ENCODE measurements around the gene GALNT7.

GALNT7 gene

DNA sequence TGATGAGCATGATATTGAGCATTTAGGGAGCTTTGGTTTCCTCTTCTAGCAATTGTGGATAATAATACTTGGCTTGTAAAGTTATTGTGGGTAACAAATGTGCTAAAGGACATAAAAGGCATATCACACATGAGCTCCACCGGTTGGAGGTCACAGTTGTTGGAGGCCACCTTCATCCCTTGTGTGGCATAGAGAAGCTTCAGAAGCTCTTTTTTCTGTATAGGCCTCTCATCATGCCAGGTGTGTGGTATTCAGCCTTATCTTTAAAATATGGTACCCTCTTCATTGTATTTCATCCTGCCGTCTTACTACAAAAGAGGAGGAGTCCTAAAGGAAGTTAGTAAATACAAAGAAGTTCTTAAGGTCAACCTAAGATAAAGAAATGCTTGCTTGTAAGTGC lies 99.1 kb downstream of the GALNT7 start:
- no peak for DNase-seq (ENCODE audit: low read depth)

DNA sequence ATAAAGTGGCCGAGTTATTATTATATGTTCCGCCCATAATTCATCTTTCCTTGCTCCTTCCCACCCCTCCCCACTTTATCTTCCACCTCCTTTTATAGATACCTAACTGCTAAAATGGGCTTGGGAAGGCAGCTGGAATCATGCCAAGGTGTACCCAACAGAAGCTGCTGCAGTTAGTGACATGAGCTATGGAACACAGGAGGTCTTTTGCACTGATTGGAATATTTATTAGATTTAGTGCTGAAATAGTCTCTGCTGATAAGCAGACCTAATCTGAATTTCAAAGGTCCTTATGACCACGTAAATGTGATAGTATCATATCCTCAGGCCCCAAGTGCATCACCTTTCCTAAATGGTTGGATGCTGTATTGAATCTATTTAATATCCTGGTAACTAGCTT lies 100.7 kb downstream of the GALNT7 start:
- DNase-seq (ENCODE audit: low read depth): no peak

DNA sequence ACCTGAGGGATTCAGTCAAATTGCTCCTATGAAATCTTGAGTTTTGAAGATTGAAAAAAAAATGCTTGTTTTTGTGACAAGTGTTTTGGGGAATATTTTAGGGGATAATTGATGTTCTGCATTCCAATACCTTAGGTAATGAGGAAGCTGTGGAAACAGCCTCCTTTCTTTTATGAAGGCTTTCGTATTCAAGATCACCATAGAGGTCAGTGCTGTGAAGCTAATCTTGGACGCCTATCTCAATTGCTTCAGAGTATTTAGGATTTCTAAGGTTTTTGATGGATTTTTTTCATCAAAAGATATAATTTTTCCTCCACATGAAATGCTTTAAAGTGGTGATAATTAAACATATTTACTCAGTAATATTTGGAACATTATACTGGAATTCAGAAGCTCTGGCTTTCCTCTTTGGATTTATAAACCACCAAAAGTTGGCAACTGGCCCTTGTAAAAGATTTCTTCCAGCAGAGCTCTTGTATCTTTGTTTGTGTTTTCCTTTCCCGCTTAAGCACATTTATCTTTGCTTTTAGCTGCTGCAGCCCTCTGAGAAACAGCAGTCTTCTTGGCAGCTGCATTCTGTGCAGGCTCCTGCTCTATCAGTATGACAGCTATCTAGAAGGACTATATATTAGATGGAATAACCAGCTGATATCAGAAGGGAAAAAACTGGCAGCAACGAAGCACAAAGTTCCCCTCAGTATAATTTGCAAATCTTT lies 101.9 kb downstream of the GALNT7 start:
- DNase-seq (ENCODE audit: low read depth): no peak

DNA sequence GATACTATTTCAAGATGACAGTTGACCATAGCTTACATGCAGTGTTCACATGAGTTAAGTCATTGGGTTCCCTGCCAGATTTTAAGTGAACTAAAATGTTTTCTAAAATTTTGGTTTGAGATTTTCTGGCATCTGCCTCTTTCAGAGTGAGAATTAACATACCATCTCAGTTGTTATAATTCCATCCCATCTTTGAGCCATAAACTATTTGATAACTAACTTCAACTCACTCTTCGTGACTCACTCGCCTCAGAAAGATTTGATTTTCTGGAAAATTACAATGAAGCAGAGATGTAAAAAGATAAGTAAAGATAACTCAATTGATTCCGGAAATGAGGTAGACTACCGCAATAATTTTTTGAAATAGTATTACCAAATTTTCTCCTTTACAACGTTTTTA lies 103.7 kb downstream of the GALNT7 start:
- no peak for DNase-seq (ENCODE audit: low read depth)

DNA sequence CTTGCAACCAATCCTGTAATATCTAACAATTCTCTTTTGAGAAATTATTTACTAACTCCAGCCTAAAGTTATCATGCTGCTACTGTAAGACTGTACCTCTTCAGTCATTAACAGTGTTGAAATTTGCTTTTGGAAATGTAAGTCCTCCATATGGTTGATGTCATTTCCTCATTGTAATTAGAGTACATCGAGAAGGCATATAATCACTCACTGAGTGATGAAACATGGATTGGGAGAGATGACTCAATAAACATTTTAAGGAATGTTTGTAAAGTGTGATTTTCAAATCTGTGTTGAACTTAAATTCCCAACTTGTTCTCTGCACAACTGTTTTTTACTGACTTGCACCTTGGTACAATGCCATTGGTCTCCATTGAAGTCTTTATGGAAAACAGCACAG lies 104.4 kb downstream of the GALNT7 start:
- DNase-seq (ENCODE audit: low read depth): no peak

DNA sequence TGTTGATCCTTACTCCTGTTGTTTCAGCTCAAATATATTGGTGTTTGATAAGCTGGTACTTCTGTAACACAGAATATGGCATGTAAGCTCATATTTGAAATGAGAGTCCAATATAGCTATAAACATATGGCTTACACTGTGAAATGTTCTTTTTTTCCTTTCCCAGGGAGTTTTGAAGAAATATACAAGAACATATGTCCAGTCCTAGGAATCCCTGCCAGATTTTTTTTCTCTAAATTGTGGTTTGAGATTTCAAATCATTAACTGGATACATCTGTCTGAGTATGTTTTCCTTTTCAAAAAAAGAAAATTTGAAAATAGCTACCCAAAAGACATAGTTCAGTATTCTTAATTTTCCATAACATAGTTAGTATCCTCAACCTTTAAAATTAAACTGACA lies 105.3 kb downstream of the GALNT7 start:
- no peak for DNase-seq (ENCODE audit: low read depth)

DNA sequence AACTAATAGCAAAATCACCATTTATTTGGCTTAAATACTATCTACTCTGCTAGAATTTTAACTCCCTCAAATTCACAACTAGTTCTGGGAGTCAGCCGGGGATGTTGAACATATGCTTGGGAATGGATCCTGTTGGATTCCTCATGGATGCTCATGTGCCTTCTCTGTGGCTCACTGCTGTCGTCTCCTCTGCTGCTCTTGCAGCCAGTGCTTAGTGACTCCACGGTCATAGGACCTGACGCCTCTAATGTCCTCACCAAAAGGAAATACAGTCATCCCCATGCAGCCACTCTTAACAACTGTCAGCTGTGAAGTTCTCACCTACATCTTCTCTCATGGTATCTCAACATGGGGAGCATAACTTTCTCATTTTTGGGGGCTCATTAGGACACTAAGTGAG lies 106.1 kb downstream of the GALNT7 start:
- DNase-seq (ENCODE audit: low read depth): no peak

DNA sequence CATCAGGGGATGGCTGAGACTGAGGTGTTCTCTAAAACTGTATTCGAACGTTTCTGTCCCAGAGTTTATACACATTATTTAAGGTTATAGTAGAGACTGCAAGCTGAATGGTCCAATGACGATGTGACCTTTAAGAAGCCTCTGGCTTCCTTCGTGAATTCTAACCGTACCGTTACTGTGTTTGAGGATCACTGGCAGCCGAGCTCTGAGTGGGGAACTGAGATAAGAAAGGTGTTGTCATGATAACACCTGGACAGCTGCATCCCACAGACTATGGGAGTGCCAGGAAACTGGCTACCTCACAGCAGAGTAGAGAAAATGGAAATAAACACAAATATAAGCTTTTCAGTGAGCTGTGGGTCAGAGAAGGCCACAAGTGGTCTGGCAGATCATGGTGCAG lies 106.5 kb downstream of the GALNT7 start:
- DNase-seq (ENCODE audit: low read depth): no peak

DNA sequence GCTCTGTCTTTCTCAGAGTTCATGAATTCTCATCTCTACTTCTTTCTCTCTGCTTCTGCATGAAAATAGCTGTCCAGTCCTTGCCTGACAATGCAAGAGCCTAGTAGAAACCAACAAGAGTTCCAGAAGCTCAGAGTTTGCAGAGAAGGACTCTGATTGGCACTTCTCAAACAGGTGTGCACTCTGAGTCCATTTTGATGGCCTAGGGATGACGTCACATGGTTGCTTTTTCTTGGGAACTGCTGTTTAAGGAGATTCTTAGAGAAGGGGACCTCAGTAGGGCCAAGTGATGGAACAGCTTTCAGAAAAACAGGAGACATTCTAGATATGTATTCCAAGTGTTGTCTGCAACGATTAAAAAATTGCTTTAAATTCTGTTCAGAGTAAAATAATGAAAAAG lies 108.7 kb downstream of the GALNT7 start:
- DNase-seq (ENCODE audit: low read depth): no peak

DNA sequence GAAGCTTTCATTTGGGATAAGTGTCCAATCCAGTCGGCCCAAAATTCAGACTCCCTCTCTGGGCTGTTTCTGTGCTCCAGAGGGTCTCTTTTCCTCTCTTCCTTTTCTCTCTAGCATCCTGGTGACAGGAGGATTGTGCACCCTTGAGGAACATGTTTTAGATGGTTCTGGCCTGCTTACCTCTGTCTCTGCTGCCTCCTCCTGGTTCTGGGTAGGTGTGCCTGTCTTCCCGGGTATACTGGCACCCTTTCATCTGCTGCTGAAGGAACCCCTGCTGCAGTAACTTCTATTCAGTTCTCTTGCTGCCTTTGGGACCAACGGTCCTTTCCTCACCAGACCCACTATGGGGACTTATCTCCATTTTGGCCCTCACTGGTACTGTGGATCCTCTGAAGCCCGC lies 112.4 kb downstream of the GALNT7 start:
- DNase-seq (ENCODE audit: low read depth): no peak

DNA sequence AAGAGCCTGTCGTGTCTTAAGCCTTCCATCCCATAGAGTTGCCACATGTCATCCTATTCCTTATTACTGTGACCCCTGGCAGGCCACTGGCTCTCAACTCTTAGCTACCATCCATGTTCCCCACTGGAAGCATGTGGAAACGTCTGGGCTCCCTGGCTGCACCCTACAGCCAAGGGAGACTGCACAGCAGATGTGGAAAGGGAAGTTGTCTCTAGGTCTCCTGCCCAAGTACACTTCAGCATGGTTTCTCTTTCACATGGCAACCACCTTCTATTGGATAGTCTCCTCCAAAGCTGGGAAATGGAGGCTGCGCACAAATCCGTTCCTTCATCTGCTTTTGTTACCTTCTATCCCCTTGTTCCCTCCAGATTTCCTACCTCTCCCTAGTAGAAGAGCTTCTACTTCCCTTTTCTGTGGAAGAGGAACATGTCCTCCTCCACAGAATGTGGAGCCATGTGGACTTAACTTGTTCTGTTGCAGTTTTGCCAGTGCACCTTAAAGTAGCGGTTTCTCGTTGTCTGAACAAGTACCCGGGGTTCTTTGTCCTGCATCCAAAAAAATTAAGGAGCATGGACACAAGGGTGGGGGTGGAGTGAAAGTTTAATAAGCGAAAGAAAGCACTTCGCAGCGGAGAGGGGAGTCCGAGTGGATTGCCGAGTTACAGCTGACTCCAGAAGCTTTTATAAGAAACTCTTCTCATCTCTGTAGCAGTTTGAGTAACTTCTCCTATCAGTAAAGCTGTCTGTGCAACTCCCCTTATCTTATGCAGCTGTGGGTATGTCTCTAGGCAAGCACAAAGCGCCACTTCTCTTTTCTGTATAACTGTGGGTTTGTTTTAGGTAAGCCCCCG lies 113.0 kb downstream of the GALNT7 start:
- DNase-seq (ENCODE audit: low read depth): no peak

DNA sequence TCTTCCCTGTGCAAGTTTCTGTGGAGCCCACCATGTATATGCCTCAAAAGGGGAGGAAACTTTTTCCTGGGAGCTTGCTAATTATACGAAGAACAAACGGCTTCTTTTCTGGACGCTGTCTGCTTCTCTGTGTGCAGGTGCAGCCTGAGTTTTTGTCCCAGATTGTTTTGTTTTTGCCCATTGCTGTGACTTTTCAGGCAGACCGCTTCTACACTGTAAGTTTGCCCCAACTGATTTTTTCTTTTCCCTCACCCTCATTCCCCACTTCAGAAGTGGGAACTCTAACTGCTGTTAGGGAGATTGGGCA lies 113.6 kb downstream of the GALNT7 start:
- DNase-seq (ENCODE audit: low read depth): no peak

DNA sequence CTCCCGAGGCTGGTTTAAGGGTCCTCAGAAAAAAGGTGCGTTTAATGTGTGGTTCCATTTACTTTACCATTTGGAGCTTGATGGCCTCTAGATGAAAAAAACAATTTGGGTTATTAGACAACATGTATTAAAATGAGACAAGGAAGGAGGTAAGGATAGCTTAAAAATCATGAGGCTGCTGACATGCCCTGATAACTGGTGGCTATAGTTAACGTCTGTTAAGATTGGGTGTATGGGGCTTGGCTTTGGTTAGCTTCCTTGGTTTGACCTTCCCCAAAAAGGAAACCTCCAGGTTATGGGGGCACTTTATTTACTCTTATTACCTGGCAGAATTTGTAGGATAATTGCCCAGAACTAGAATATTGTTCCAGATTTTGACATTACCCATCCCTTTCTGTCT lies 114.0 kb downstream of the GALNT7 start:
- DNase-seq (ENCODE audit: low read depth): no peak

DNA sequence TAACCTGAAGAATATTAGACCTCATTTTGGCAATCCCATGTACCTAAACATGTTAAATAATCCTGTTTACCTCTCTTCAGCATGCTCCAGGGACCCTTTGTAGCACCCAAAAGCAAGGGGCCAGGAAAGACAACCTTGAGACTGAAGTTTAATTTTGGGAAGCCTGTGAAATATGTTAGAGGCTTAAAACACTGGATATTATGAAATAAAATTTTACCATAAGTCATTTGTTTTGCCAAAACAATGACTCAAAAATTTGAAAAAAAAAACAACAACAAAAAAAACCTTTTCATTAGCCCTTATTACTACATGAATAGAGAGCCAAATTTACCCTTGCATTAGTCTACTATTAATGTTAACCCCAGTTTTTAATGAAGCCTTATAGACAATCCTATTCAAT lies 115.9 kb downstream of the GALNT7 start:
- no peak for DNase-seq (ENCODE audit: low read depth)

DNA sequence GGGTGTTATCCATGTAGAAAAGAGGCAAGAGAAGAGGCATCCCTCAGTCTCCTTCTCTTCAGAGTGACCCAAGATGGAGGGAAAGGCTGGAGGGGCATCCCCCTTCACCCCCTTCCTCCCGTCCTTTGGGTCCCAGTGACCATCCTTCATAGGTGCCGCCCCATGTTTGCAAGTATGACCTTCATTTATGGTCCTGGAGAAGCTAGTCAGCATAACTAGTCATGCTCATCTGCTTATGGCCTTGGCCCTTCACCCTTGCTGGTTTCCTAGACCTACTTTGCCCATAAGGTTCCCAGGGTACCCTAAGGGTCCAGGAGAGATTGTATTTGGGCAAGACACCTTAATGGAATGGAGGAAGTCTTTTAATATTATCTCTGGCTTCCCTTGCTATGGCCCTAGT lies 118.9 kb downstream of the GALNT7 start:
- DNase-seq (ENCODE audit: low read depth): no peak

DNA sequence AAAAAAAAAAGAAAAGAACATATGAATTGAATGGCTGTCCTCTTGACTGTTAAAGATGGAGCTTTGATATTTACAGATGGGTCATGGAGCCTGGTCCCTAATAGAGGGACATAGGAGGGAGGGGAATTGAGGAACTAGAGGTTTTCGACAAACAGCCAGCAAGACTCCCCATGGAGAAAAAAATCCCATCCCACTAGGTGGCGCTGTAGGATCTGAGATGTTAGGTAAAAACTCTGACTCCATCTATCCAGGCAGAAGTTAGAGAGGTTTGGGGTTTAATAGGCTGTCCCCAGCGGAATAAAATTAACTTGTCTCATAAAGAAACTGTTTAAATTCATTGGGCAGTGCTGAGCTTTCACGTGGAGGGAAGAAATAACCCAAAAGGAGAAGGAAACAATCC lies 119.7 kb downstream of the GALNT7 start:
- DNase-seq (ENCODE audit: low read depth): no peak

DNA sequence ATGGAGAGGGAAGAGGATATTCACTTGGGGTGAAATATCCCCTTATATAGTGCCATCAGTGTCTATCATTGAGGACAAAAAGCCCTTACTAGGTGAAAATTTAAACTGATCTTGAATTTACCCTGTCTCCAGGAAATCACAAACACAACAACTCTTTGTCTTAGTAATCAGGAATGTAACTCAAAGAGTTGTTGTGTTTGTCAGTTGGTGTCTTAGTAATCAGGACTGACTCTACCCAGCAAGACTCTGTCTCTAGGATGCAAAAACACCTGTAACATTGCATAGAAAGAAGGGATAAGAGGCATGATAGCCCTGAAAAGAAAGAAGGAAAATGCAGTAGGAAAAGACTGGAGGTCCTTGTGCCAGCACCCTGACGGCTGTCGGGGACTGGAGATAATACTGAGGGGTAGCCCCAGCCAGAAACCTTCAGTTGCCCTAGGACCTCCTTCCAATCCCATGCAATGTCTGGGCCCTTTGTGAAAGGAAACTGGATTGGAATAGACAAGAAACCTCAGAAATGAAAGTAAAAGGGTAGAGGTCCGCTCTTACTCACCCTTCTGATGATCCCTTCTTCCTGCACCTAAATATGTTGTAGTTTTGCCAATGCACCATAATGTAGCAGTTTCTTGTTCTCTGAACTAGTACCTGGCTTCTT lies 120.2 kb downstream of the GALNT7 start:
- no peak for DNase-seq (ENCODE audit: low read depth)

DNA sequence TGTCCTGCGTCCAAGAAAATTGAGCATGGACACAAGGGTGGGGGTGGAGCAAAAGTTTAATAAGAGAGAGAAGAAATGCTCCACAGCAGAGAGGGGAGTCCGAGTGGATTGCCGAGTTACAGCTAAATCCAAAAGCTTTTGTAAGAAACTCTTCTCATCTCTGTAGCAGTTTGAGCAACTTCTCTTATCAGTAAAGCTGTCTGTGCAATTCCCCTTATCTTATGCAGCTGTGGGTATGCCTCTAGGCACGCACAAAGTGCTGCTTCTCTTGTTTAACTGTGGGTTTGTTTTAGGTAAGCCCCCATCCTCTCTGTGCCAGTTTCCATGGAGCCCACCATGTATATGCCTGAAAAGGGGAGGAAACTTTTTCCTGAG lies 120.7 kb downstream of the GALNT7 start:
- no peak for DNase-seq (ENCODE audit: low read depth)

DNA sequence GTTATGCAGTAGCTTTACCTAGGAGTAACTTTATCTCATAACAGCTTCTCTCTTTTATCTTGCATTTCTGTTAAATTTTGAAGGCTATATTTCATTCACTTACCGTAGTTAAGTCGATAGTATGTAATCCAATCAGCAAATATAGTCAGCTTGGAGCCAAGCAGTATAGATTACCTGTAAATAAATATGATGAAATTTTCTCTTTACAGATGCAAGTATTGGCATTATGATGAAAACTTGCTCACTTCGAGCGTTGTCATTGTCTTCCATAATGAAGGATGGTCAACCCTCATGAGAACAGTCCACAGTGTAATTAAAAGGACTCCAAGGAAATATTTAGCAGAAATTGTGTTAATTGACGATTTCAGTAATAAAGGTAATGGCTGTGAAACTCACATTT lies 123.3 kb downstream of the GALNT7 start:
- DNase-seq (ENCODE audit: low read depth): no peak

DNA sequence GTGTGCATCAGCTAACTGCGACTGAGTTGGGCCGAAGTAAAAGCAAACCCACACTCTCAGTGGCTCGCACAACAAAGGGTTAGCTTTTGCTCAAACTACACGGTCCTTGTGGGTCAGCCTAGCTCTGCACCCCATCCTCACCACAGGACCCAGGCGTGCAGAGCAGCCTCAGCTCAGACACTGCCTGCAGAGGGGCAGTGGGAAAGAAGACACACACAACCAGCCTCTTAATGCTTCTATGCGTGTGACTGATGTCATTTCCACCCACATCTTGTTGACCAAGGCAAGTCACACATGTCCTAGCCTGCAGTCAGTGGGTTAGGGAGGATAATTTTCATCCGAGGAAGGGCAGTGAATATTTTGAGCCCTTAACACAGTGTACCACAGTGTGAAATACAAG lies 125.1 kb downstream of the GALNT7 start:
- no peak for DNase-seq (ENCODE audit: low read depth)

DNA sequence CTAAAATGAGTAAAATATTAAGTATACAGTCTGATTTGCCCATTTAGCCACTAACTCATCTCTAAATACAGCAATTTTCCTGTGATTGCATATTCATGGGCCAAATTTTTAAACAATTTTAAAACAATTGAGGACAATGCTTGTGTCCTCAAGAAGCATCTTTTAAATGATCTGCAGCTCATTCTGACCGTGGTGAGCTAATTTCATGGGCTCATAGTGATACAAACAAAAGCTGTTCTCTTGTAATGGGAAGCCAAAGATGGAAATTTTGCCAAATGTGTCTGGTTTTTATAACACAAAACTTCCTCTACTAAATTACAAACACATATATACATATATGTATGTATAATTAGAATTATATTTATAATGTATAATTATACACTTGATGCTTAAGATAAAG lies 125.8 kb downstream of the GALNT7 start:
- DNase-seq (ENCODE audit: low read depth): no peak

DNA sequence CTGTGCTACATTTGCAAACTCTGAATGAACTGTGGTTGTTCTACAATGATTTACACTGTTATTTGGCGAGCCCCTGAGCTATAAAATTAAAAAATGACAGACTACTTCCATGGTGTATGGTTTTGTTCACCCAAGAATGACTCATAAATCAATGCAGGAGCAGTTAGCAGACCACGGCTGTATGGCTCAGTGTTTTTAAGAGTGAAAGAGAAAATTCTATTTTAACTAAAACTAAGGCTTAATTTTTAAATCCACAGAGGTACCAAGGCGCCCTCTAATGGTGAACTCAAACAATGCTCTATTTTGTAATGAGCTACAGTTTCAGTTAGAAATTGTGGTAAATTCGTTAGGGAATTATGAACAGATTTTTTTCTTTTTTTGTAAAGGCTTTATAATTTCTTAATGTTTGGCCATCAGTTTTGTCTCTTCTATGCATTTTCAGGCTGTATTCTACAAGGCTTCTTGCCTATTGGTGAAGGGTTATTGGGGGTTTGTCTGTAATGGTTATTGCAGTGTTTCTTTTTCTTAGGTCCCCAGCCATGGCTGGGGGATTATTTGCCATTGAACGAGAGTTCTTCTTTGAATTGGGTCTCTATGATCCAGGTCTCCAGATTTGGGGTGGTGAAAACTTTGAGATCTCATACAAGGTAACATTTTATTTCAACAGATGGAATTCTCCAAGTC lies 133.0 kb downstream of the GALNT7 start:
- DNase-seq (ENCODE audit: low read depth): no peak

DNA sequence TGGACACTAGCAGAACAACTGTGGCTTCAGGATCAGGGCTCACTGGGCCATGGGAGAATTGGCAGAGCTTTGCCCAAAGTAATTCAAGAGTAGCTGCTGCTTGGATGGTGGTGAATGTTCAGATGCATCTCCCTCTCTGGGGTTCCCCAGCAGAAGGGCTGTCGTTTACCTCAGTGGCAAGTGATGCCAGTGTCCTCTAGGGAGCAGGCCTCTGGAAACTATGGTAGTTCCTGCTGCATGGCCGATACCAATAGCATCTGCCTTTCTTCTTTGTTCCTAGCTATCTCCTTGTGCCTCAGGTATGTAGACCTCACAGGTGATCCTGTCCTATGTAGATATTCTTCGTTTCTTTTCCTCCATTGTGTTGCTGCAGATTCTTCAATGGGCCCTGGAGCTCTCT lies 139.2 kb downstream of the GALNT7 start:
- no peak for DNase-seq (ENCODE audit: low read depth)
